ENCODE results near the gene ADAMTS14.
"Not testable (repeated sequence)": the region's sequence is repeated elsewhere in the genome, so short reads cannot be mapped to it uniquely, and the experiment has no call there.

Gene ADAMTS14

DNA sequence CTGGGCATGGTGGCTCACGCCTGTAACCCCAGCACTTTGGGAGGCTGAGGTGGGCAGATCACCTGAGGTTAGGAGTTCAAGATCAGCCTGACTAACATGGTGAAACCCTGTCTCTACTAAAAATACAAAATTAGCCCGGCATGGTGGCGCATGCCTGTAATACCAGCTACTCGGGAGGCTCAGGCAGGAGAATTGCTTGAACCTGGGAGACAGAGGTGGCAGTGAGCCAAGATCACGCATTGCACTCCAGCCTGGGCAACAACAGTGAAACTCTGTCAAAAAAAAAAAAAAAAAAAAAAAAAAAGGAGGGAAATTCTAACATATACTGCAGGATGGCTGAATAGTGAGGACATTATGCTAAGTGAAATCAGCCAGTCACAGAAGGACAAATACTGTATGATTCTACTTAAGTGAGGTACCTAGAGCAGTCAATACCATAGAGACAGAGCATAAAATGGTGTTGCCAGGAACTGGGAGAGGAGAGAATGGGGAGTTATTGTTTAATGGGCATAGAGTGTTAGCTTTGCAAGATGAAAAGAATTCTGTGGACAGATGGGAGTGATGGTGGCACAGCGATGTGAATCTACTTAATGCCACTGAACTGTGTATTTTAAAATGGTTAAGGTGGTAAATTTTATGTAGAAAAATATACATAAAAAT is 95.8 kb downstream of the ADAMTS14 start:
- DNase-seq = not testable (repeated sequence)

DNA sequence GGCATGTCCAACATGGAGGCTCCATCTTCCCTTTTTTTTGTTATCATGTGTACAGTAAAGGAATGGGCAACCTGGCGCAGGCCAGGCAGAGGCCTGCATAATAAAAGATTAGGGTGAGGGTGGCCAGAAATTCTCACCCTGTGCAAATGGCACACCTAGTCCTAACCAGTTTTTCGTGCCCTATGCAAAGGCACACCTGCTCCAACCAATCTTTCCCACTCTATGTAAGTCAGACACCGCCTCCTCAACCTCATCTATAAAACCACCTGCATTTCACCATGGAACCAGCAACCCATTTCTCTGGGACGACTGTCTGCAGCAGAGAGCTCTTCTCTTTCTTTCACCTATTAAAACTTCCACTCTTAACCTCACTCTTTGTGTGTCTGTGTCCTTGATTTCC is 96.8 kb downstream of the ADAMTS14 start:
- DNase-seq = no peak

DNA sequence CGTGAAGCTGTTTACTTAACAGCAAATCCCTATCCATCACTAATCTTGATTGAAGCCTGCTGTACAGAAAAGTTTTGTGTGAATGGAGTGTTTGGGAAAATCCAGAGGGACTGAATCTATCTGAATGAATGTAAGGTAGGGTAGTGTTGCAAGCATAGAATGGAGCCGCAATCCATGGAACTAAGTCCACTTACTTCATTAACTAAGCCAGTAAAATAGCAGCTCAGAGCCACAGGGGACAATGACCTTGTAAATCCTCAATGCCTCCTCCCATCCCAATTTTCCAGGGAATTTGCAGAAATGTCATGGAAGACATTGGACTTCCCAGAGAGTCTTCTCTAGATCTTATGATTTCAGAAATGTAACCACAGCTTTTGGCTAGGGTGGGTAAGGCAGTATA is 97.7 kb downstream of the ADAMTS14 start:
- no peak for DNase-seq

DNA sequence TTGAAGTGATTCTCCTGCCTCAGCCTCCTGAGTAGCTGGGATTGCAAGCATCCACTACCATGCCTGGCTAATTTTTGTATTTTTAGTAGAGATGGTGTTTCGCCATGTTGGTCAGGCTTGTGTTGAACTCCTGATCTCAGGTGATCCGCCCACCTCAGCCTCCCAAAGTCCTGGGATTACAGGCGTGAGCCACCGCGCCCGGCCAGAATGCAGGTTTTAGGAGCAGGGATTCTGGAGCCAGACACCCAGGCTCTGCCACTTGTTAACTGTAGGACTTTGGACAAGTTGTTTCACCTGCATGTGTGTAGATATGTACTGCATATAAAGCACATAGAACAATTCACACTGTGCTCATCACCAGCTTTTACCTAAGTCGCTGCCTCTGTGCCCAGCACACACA is 98.2 kb downstream of the ADAMTS14 start:
- not testable (repeated sequence) for DNase-seq

DNA sequence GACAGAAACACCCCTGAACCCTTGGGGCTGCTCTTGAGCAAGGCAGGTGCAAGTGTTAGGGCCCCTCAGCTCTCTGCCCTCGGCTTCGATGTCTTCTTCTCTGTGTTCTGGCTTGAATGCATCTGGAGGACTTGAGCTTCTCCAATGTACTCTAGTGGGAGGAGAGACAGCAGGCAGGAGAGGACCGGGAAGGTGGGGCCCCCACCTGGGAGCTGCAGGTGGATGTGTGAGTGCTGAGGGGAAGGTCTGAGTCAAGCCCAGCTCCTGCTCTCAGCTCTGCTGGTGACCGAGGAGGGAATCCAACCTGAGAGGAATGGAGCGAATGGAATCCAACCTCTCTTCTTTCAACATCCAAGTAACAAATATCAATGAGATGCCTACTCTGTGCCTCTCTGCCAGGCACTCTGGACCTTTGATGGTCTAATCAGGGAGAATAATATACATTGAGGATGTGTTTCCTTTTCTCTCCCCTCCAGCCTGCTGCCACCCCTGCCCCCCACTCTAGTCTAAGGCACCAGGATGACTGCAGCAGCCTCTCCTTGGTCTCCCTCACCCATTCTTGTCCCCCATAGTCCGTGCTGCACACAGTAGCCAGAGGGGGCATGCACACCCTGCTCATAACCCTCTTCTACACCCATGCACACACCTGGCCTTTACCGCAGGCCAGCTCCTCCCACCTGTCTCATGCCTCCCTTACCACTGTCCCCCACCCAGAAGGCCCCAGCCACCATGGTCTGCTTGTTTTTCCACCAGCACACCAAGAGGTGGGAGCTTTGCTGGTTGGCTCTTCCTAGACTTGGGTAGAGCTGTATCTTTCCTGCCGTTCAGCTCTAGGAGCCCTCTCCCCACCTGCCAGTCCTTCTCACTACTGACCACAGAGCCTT is 99.2 kb downstream of the ADAMTS14 start:
- no peak for DNase-seq

DNA sequence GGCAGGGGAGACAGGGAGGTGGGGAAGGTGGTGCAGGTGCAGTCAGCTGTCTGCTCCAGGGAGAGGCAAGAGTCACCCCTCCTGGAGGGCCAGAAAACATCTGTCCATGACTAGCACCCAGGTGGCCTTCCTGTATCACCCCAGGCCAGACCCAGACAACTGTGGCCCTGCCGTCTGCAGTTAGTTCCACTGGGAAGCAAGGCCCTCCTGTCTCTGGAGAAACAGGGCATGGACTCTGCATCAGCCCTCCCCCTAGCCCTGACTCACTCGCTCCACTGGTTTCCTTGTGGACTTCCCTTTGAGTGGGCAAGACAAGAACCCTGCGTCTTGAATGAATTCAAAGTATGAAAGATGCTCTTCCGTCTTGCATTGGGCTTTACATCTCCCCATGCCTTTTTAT is 100.3 kb downstream of the ADAMTS14 start:
- DNase-seq = no peak

DNA sequence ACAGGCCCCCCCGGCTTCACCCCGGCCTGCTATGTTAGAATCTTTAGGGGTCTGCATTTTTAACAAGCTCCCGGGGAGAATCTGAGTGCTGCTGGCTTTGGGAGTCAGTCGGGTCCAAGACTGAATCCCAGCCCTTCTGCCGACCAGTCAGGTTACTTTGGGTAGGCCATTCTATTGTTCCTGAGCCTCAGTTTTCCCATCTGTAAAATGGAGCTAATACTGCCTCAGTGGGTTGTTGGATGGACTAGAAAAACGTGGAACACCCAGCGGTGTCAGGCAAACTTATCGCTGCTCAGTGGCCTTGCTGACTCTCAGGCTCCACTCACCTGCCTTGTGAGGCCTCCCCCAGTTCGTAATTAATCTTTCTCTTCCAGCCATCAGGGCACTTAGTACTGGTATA is 101.2 kb downstream of the ADAMTS14 start:
- no peak for DNase-seq

DNA sequence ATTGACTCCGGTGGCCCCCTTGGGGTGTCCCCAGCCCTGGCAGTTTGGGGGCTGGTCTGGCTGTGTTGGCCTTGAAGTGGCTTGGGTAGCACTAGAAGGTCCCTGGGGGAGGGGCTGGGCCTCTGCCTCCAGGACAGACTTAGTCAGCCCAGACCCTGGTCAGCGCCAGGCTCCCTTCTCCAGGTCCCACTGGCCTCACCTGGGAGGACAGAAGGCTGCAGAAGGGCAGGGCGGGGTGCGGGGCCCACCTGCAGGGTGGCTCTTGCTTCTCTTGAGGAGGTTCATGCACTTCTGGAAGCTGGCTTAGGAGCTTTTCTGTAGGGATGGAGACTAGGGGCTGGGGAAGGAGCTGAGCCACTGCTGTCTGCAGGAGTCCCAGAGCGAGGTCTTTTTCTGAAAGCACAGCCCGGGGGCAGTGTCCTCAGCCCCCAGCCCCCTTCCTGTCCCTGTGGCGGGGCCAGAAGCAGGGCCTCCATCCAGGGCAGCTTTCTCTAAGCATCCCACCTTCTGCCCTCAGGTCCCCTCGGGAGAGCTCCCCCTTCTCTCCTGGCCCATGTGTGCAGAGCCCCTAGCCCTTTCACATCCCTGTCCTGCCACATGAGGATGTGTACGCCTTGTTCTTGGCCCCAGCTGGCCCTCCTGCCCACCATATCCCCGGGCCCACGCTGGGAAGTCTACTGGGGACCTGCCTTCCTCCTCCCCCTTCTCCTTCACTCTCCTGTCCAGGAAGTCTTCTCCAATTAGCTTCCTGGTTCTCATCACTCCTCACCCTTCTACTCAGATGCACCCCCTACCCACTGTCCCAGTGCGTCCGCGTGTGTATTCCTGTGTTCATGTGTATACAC is 101.9 kb downstream of the ADAMTS14 start:
- no peak for DNase-seq

DNA sequence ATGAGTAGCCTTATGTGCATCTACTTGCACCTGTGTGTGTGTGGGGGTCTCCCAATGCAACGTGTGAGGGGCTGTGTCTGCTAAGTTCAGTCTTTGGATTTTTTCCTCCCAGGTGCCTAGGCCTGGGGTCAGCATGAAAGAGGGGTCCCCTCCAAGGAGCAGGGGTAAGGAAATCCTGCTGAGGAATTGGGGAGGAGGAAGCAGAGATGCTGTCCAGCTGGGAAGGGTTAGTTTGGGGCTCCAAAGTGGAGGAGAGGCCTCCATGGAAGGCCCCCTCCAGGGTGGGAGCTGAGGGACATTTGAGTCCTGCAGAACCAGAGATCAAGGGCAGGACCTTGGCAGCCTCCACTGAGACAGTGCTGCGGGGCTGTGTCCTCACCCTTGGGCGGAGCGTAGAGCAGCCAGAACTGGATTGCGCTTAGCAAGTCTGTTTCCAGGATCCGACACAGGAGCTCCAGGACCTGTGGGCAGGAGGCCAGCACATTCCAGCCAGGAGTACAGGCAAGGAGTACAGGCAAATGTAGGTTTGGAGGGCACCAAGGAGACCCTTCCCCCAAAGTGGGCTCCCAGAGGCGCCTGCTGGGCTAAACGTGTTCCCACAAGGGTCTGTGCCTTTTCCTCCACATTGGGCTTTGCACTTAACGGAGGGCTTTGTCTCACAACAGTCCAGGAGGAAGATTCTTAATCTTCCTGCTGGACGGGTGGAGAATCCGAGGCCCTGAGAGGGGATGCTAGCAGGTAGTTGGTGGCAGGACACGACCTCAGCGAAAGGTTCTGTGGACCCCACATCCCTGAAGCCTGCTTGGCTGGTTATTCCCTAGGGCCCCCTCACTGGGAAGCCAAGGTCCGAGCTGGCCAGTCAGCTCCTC is 102.7 kb downstream of the ADAMTS14 start:
- DNase-seq = no peak

DNA sequence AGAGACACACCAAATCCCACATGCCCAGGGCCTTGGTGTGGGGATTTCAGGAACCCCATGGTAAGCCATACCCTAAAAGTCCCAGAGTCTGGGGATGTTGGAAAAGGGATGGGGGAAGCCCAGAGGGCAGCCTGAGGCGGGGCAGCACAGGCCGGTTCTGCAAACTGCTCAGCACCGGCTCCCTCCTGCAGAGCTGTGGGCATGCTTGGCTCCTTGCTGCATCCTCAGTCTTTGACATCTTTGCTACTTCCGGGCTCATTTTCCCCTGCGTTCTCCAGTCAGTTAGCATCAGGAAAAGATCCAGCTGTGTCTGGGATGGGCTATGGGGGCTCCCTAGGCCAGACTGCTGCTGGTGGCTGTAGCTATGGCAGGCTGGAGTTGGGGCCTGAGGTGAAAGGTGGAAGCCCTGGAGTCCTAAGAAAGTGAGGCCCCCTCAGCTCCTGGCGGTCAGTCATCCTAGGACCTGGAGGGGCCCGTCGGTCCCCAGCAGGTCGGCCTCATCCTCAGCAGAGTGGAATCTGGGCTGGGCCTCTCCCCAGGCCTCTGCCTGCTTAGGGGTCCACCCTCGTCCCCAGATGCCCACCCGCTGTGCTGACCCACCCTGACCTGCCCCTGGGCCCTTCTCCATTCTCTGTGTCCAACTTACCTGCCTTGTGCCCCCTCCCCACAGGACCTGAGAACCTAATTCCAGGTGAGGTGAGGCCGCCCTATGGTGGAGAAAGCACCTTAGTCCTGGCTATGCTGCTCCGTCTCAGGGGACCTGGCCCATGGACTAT is 103.6 kb downstream of the ADAMTS14 start:
- DNase-seq = no peak

DNA sequence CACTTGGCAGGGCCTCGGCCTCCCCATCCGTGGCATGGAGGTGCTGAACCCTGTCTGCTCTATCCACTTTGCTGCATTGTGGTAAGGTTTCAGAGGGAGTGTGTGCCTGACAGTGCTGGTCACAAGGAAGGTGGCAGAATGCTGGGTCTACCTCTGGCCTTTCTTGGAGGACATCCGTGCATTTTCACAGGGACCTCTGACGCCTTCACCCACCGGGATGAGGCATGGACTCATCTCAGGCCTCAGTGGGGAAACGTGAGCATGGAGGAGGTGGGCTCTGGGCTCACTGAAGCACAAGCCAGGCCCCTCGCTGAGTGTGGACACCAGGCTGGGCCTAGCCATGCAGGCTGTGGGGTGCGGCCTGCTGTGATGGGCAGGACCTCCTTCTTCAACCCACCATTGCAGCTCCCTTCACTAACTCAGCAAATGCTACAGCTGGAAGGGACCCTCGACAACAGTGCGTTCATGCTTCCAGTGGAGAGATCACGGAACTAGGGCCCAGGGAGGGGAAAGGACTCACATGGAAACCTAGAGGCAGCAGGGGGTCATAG is 104.2 kb downstream of the ADAMTS14 start:
- no peak for DNase-seq

DNA sequence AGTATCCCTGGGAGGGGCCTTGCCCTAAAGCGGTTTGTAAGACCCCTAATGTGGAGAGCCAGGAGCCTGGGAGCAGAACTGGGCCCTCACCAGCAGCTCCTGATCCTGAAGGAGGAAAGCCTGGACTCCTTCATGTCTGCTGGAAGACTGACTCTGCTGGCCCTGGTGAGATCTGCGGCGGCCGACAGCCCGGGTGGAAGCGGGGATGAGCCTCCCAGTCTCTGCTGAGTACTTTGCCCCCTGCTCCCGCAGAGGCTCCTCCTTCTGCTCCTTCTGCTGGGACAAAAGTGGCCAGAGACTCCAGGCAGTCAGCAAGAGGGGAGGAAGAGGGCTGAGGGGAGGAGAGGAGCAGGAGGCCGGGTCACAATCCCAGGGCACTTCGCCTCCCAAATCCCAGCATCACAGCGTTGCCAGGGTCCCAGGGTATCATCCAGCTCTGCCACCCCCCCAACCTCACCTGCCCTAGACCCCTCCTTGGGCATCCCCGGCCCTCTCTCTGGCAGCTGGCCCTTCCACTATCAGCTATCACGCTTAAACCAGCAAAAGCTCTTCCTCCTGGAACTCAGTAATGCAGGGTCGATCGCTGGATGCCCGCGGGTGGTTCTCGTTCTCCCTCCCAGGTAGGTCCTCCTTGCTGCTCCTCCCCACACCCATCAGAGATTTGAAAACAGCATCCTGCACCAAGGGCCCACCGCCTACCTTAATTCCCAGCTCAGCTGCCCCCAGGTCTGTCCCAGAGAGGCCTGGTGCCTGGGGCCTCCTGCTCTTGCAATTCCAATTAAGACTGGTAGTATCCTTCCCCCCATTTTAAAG is 105.0 kb downstream of the ADAMTS14 start:
- no peak for DNase-seq

DNA sequence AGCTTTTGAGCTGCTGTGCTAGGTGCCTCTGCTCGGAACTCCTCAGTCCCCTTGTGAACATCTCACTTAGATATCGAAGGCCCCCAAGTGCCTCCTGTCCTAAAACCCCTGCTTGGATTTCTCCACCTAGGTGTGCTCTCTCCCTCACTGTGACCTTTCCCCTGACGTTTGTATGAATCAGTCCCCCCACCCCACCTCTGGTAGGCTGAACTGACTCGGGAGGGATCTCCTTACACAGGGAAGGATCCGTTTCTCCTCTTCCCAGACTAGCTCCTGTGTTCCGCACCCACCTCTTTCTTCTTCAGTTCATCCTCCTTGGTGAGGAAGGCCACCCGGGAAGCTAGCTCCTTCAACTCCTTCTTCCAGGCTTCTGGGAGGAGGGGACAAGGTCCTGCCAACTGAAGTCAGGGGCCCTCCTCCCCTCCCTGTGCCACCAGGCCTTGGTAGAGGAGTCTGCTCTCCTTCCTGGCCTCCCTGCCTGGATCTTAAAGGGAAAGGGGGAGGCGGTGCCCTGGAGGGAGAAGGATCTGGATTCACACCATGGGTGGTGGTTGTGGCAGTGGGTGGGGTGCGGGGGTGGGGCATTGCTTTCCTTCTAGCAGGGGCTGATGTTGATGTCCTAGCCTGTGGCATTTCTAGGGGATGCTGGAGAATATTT is 106.1 kb downstream of the ADAMTS14 start:
- DNase-seq = no peak

DNA sequence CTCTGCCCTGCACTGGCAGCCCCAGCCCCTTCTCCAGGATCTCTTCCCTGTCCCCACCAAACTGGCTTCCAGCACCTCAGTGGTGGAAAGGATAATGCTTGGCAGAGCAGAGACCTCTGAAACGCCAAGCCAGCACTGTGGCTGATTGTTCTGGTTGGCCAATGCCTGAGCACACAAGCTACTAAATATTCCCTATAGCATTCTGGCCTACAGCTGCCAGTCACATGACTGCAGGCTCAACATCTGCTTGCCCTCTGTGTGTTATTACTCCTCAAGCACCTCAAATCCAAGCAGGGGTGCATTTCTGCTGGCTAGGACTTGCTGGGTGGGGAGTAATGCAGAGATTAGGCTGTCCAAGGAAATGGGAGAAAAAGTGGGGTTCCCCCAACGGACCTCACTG is 106.8 kb downstream of the ADAMTS14 start:
- peak in 17 of 51 donors; percentile 6 to 58 (median 21) for DNase-seq

DNA sequence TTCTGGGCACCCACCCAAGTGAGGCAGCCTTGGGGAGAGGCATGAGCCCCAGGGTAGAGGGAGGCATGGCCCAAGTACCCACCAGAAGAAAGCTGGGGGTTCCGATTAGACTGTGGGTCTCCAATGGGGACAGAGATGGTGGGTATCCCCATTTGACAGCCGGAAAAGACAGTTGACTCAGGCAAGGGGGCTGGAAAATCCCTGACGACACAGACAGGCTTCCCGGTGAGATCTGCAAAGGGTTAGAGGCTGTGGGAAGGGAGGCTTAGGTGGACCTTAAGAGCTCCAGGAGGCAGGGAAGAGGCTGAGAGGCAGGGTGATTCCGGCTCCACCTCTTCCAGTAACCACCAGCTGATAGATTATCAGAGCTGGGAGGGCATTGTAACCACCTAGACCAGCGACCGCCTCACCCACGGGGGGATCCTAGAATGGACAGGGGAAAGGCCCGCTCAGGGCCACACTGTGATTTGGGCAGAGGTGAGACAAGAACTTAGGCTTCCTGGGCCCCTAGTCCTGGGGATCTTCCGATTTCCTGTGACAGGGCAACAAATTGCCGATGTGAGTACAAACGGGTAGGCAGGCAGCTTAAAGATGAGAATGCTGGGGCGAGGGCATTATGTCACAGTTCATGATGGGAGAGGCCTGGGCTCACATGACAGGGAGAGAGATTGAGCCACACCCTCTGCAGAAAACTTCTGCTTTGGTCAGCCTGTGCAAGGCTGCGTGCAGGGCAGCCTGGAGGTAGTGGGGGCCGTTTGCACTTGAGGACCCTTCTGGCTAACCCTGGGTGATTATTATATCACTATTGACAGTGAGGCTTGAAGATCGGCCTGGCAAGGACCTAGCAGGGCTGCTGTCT is 107.4 kb downstream of the ADAMTS14 start:
- no peak for DNase-seq

DNA sequence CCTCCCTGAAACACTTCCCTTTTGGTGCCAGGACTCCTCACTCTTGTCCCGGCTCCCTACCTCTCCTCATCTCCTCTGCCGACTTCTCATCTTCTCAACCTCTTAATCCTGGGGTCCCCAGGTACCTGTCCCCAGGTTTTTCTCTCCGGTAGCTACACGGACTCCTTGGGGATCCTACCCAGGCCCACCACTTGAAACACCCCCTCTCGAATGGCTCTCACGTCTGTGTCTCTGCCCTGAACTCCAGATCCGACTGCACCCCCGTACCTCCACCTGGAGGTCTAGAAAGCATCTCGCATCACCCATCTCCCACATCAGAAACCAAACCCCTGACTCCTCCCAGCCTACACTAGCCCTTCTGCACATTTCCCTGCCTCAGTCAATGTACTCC is 108.1 kb downstream of the ADAMTS14 start:
- DNase-seq = no peak

DNA sequence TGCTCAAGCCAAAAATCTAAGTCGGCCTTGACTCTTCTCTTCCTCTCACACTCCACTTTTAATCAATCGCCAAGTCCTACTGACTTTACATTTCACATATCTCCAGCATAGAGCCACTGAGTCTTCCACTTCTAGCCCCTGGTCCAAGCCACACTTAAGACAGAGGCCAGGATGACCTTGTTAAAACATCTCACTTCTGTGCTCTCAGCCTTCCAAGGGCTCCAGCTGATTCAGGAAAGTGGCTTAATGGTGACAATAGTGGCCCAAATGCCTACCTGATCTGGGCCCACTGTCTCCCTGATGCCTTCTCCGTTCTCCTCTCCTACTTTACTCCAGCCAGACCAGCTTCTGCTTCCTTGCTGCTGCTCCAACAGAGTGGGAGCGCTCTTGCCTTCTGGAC is 108.5 kb downstream of the ADAMTS14 start:
- DNase-seq = no peak

Measured in hypothalamus (tissue), 51 donors.